HG02798 (cell line): ENCODE results near the gene GAGE12C.
"Not testable (repeated sequence)": the region's sequence is repeated elsewhere in the genome, so short reads cannot be mapped to it uniquely, and the experiment has no call there.

ENCODE experiments used
- ATAC-seq: cut with Tn5 transposase; IDR thresholded peaks from one replicate; pipeline ENCODE4 v1.9.1; 2021; ENCODE audit warnings: mild to moderate bottlenecking; ENCODE audit not compliant: unreplicated experiment, poor library complexity

GAGE12C gene, protein sequence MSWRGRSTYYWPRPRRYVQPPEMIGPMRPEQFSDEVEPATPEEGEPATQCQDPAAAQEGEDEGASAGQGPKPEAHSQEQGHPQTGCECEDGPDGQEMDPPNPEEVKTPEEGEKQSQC

DNA sequence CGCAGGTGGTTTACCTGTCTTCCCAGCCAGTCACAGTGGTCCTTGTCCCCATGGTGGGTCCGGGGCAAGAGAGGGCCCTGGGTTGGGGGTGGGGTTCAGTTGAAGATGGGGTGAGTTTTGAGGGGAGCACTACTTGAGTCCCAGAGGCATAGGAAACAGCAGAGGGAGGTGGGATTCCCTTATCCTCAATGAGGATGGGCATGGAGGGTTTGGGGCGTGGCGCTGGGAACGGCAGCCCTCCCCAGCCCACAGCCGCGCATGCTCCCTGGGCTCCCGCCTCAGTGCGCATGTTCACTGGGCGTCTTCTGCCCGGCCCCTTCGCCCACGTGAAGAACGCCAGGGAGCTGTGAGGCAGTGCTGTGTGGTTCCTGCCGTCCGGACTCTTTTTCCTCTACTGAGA lies at the start of gene GAGE12C:
GAGE12C (plus strand) TSS at position 301 of the 400 bp plus-strand sequence. CDS start 1,155 bp downstream, outside the sequence.
- ATAC-seq, result not testable (repeated sequence)

DNA sequence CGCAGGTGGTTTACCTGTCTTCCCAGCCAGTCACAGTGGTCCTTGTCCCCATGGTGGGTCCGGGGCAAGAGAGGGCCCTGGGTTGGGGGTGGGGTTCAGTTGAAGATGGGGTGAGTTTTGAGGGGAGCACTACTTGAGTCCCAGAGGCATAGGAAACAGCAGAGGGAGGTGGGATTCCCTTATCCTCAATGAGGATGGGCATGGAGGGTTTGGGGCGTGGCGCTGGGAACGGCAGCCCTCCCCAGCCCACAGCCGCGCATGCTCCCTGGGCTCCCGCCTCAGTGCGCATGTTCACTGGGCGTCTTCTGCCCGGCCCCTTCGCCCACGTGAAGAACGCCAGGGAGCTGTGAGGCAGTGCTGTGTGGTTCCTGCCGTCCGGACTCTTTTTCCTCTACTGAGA lies 9.5 kb downstream of the GAGE12C start, which contains the start of gene GAGE12D:
GAGE12D (plus strand) TSS at position 301 of the 400 bp plus-strand sequence. CDS start 1,155 bp downstream, outside the sequence.
- ATAC-seq, result not testable (repeated sequence)

DNA sequence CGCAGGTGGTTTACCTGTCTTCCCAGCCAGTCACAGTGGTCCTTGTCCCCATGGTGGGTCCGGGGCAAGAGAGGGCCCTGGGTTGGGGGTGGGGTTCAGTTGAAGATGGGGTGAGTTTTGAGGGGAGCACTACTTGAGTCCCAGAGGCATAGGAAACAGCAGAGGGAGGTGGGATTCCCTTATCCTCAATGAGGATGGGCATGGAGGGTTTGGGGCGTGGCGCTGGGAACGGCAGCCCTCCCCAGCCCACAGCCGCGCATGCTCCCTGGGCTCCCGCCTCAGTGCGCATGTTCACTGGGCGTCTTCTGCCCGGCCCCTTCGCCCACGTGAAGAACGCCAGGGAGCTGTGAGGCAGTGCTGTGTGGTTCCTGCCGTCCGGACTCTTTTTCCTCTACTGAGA lies 19.0 kb downstream of the GAGE12C start, which contains the start of gene GAGE12E:
GAGE12E (plus strand) TSS at position 301 of the 400 bp plus-strand sequence. CDS start 1,155 bp downstream, outside the sequence.
- not testable (repeated sequence) for ATAC-seq

DNA sequence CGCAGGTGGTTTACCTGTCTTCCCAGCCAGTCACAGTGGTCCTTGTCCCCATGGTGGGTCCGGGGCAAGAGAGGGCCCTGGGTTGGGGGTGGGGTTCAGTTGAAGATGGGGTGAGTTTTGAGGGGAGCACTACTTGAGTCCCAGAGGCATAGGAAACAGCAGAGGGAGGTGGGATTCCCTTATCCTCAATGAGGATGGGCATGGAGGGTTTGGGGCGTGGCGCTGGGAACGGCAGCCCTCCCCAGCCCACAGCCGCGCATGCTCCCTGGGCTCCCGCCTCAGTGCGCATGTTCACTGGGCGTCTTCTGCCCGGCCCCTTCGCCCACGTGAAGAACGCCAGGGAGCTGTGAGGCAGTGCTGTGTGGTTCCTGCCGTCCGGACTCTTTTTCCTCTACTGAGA lies 28.6 kb downstream of the GAGE12C start, which contains the start of gene GAGE12F:
GAGE12F (plus strand) TSS at position 301 of the 400 bp plus-strand sequence. CDS start 1,155 bp downstream, outside the sequence.
- not testable (repeated sequence) for ATAC-seq

DNA sequence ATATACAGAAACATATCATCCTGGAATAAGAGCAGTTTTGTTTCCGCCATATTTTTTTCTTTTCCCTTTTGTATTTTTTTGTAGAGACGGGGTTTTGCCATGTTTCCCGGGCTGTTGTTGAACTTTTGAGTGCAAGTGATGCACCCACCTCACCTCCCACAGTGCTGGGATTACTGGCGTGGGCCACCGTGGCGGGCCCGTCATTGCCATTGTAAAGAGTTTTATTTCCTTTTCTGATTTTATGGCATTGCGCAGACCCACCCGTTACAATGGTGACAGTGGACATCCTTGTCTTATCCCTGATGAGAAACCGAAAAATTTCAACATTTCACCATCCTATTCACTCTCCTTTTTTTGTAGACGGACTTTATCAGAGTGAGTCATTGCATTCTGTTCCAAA lies 36.8 kb downstream of the GAGE12C start:
- not testable (repeated sequence) for ATAC-seq

DNA sequence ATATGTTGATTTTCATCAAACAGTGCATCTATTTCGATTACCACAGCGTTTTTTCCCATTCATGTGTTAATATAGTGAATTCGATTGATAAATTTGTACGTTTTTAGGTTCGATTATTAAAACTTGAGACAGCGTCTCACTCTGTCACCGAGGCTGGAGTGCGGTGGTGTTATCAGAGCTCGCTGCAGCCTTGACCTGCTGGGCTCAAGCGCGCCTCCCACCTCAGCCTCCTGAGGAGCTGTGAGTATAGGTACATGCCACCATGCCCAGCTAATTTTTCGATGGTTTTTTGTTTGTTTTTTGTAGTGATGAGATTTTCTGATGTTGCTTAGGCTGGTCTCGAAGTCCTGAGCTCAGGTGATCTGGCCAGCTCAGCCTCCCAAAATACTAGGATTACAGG lies 37.2 kb downstream of the GAGE12C start:
- ATAC-seq, result not testable (repeated sequence)

DNA sequence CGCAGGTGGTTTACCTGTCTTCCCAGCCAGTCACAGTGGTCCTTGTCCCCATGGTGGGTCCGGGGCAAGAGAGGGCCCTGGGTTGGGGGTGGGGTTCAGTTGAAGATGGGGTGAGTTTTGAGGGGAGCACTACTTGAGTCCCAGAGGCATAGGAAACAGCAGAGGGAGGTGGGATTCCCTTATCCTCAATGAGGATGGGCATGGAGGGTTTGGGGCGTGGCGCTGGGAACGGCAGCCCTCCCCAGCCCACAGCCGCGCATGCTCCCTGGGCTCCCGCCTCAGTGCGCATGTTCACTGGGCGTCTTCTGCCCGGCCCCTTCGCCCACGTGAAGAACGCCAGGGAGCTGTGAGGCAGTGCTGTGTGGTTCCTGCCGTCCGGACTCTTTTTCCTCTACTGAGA lies 38.1 kb downstream of the GAGE12C start, which contains the start of gene GAGE12G:
GAGE12G (plus strand) TSS at position 301 of the 400 bp plus-strand sequence. CDS start 1,155 bp downstream, outside the sequence.
- not testable (repeated sequence) for ATAC-seq

DNA sequence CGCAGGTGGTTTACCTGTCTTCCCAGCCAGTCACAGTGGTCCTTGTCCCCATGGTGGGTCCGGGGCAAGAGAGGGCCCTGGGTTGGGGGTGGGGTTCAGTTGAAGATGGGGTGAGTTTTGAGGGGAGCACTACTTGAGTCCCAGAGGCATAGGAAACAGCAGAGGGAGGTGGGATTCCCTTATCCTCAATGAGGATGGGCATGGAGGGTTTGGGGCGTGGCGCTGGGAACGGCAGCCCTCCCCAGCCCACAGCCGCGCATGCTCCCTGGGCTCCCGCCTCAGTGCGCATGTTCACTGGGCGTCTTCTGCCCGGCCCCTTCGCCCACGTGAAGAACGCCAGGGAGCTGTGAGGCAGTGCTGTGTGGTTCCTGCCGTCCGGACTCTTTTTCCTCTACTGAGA lies 47.7 kb downstream of the GAGE12C start, which contains the start of gene GAGE12H:
GAGE12H (plus strand) TSS at position 301 of the 400 bp plus-strand sequence. CDS start 1,155 bp downstream, outside the sequence.
- not testable (repeated sequence) for ATAC-seq
